T-helper 1 cell treated with Interleukin-12 subunit alpha and Interleukin-12 subunit beta and Interleukin-4 antibody, amounts not matched to agents 30 ng/mL and 1 ng/mL, for 36 hours (primary cell): ENCODE measurements around the gene KBTBD12. TPM values are rescaled to one million over a fixed set of nuclear protein-coding genes. Genes with fewer than 3 reads are reported as not detected.
"Not testable (repeated sequence)": the region's sequence is repeated elsewhere in the genome, so short reads cannot be mapped to it uniquely, and the experiment has no call there.

Source experiments
- intact Hi-C: fragments of 100-400 bp; cut with micrococcal nuclease; formaldehyde crosslinking; loops from one replicate; pipeline ENCODE4 v1.15.1; 2024
- total RNA-seq: library from RNA; stranded (reverse); gene quantifications from 2 replicates; pipeline ENCODE4 v1.2.3, GENCODE V29; 2022

KBTBD12 gene
- total RNA-seq, 1 donor from 2014 or later, result not detected

- intact Hi-C loops, result no loop called here
These were observed 11.2 kb upstream of the KBTBD12 start for GRCh38 chr3:127903611-127904375.

DNA sequence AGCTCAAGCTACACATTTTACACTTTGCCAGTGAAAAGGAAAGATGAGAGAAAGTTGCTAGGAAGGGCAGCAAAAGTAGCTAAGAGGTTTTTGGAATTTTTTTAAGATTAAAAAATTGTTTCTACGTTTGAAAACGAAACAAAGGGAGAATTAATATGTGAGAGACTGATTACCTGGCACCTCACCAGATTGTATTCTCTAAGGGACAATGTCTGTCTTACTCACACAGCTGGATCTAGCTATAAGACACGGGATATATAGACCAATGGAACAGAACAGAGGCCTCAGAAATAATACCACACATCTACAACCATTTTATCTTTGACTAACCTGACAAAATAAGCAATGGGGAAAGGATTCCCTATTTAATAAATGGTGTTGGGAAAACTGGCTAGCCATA, 9.5 kb upstream of the KBTBD12 start:
- intact Hi-C loops, result no loop called here

DNA sequence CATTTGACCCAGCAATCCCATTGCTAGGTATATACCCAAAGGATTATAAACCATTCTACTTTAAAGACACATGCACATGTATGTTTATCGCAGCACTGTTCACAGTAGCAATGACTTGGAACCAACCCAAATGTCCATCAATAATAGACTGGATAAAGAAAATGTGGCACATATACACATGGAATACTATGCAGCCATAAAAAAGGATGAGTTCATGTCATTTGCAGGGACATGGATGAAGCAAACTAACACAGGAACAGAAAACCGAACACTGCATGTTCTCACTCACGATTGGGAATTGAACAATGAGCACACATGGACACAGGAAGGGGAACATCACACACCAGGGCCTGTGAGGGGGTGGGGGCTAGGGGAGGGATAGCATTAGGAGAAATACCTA, 8.4 kb upstream of the KBTBD12 start:
- intact Hi-C loops, result not testable (repeated sequence)

GRCh38 chr3:127908202-127908601, 6.8 kb upstream of the KBTBD12 start:
- intact Hi-C loops, result no loop called here

- intact Hi-C loops, result no loop called here
These were observed 6.1 kb upstream of the KBTBD12 start for GRCh38 chr3:127908951-127909350.

GRCh38 chr3:127909646-127910045, 5.4 kb upstream of the KBTBD12 start:
- intact Hi-C loops, result no loop called here

GRCh38 chr3:127911421-127911931, 3.6 kb upstream of the KBTBD12 start:
- intact Hi-C loops, result no loop called here

- intact Hi-C loops, result not testable (repeated sequence)
These were observed 1.2 kb upstream of the KBTBD12 start for GRCh38 chr3:127913841-127914240.

DNA sequence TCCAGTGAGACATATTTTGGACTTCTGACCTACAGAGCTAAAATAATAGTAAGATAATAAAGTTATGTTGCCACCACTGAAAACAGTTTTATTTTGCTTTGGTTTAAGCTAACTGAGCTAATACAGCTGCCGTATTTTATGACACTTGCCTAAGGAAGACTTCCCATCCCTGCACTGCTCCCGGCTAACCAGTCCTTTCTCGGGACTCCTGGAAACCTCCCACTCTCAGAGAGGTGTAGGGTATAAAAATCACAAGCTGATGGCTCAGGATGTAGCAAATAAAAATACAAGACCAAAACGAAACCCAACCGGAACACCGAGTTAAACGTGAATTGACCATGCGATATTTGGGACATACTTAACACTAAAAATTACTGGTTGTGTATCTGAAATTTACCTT, 448 bp upstream of the KBTBD12 start:
- intact Hi-C loops, result no loop called here

- intact Hi-C loops, result no loop called here
These were observed 983 bp downstream of the KBTBD12 start for GRCh38 chr3:127915937-127916493.

DNA sequence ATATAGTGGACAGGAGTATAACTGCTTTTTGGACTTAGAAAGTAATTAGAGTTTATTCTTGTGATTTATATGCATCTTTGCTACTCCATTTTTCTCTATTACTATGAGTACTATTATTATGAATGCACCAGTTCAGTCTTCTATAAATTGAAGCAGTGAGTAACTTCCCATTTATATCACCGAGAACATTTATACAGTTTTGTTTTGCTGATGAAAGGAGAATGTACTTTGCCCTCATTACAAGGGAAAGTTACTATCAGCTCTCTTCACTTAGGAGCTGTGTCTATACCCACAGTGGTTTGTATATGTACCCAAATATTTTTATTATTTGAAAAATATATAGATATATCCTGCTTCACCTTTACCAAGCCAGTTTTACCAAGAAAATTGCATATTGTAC, 5.7 kb downstream of the KBTBD12 start:
- intact Hi-C loops, result no loop called here

DNA sequence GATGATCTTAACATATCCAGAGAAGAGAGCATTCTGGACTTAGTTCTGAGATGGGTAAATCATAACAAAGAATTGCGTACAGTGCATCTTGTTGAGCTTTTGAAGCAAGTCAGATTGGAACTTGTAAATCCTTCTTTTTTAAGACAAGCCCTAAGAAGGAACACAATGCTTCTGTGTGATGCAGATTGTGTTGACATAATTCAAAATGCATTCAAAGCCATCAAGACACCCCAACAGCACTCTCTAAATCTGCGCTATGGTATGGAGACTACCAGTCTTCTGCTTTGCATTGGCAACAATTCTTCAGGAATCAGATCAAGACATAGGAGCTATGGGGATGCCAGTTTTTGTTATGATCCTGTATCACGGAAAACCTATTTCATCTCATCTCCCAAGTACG, 8.6 kb downstream of the KBTBD12 start:
- intact Hi-C loops, result no loop called here

DNA sequence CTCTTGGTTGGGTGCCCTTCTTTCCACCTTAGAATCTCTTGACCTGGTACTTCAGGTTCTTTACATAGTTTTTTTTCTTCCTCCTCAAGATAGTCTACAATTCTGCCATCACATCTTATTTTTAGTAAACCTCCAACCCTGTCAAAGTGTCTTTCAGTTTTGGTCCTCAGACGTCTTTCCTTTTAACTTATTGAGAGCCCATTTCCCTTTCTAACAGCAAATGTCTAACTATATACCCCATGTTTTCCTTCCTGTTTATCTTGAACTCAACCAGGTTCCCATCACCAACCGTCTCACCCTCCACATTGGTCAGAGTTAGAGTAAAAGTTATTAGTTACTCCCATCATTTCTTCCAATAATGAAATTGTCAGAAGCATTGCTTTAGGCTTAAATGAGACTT, 10.4 kb downstream of the KBTBD12 start:
- intact Hi-C loops, result no loop called here

- intact Hi-C loops, result no loop called here
These were observed 13.0 kb downstream of the KBTBD12 start for GRCh38 chr3:127927829-127928604.

DNA sequence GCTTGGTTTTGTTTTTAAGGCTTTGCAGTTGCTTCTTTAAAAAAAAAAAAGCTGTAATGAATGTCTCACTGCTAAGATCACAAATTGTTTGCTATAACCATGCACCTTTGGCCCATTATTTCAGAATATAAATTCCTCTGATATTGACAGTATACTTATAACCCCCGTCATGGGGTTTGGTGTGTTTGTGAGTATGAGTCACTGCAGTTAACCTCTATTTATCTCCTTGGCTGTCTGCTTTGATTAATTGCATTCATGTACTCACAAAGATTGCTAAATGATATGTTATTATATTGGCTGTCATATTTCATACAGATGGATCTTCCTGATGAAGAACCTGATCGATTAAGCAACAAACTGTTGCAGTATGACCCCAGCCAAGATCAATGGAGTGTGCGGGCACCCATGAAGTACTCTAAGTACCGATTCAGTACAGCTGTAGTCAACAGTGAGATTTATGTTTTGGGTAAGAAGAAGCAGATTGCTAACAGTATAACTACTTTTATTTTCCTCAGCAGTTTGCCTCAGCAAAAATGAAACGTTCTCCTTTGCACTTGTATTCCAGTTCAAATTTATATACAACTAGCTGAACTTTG, 14.9 kb downstream of the KBTBD12 start:
- intact Hi-C loops, result no loop called here

- intact Hi-C loops, result no loop called here
These were observed 18.4 kb downstream of the KBTBD12 start for GRCh38 chr3:127933396-127933795.

DNA sequence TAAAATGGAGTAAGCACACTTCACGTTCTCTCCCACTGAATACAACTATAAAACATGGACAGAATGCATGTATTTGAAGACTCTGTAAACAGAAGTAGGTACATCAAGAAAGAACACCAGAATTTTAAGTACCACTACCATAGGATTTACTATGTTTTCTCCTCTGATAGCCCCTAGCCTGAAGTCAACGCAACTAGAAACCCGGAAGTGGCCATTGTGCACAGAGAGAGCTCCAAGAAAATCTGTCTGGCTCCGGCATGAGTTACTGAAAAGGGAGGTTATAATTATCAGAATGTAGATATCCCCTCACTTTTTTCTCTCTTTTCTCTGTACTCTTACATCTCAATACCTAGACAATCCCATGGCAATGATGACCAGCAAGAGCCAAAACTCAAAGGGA, 23.8 kb downstream of the KBTBD12 start:
- intact Hi-C loops, result no loop called here

DNA sequence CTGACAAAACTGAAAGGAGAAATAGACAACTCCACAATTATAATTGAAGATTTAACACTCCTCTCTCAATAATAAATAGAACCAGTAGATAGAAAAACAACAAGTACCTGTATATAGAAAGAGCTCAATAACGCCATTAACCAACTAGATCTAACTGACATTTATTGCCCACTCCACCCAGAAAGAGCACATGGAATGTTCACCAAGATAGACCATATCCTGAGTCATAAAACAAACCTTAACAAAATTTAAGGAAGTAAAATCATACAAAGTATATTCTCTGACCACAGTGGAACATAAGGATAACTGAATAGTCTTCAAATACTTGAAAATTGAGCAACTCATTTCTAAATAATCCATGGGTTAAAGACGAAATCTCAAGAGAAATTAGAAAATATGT, 25.1 kb downstream of the KBTBD12 start:
- intact Hi-C loops, result no loop called here

GRCh38 chr3:127942613-127943012, 27.6 kb downstream of the KBTBD12 start:
- intact Hi-C loops, result no loop called here

GRCh38 chr3:127948211-127948610, 33.2 kb downstream of the KBTBD12 start:
- intact Hi-C loops, result no loop called here

DNA sequence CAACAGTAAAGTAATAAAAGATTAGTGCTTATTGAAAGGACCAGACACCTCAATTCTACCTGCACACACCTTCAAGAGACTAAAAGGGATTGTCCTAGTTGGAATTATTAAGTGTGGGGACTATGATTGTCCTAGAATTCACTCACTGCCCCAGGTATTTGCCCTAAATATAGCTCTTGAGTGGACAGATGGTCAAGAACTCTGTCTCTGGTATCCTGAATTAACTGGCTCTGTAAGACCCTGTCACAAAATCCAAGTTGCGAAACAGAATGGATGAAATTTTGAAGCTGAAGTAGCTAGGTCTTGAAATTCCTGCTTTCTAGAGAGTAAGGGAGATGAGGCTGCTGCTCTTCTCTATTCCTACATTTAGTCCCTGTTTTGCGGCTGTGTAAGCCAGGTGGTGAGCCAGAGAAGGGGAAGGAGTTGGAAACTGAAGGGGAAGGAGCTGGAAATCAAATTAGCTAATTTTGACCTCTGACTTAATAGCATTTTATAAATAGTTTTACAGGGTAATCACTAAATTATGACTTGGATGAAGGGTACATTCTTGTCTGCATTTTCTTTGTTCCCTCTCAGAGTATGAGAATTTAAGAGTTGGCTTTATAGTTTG, 34.5 kb downstream of the KBTBD12 start:
- intact Hi-C loops, result no loop called here
